Stomach (tissue), 9 donors: ENCODE measurements around the gene CAPRIN1. TPM values are rescaled to one million over a fixed set of nuclear protein-coding genes. Genes with fewer than 3 reads are reported as not detected.

Experiments
- DNase-seq, 2 donors: peaks; one replicate each; pipeline versions ENCODE4 v3.0.0 to v3.0.0-alpha.2; 2013 to 2019
- H3K27ac ChIP-seq, 5 donors: fragments of 200-600 bp in 4 of 5; sonication (generic) in 4 of 5; one replicate each; pipeline ENCODE4 v1.5.1; 2013 to 2019; ENCODE audit warnings: mild to moderate bottlenecking in 1 of 5, moderate library complexity in 1 of 5
- H3K27me3 ChIP-seq, 3 donors: fragments of 200-600 bp; sonication (generic); one replicate each; pipeline ENCODE4 v1.5.1; 2017 to 2019; ENCODE audit warnings: mixed run types in 1 of 3
- H3K36me3 ChIP-seq, 4 donors: fragments of 200-600 bp; sonication (generic); 1 replicate in 3 of 4; 2 replicates in 1 of 4; pipeline ENCODE4 v1.5.1; 2016 to 2019
- H3K4me1 ChIP-seq, 4 donors: fragments of 200-600 bp; sonication (generic); one replicate each; pipeline ENCODE4 v1.5.1; 2016 to 2019
- H3K4me3 ChIP-seq, 4 donors: fragments of 200-600 bp; sonication (generic) in 3 of 4; one replicate each; pipeline ENCODE4 v1.5.1; 2016 to 2019; ENCODE audit warnings: mild to moderate bottlenecking in 1 of 4
- H3K9me3 ChIP-seq, 4 donors: fragments of 200-600 bp; sonication (generic); one replicate each; pipeline ENCODE4 v1.5.1; 2016 to 2019
- CTCF ChIP-seq, 7 experiments: fragments of 450-650 bp in 4 of 7; fragments of 200-600 bp in 3 of 7; sonication (generic) in 3 of 7; IDR thresholded peaks; one replicate each; pipeline ENCODE4 v1.5.1; 2016 to 2019; ENCODE audit warnings: antibody characterized with exemption in 7 of 7, control low read depth in 2 of 7, mild to moderate bottlenecking in 1 of 7
- EP300 ChIP-seq: sonication (generic); formaldehyde crosslinking; IDR thresholded peaks from one replicate; pipeline ENCODE4 v1.6.1; 2017; ENCODE audit warnings: antibody characterized with exemption
- POLR2A ChIP-seq, 4 donors: fragments of 450-650 bp; IDR thresholded peaks; one replicate each; pipeline ENCODE4 v1.6.1; 2016; ENCODE audit warnings: antibody characterized with exemption in 4 of 4, control low read depth in 2 of 4, mild to moderate bottlenecking in 1 of 4, moderate library complexity in 1 of 4
- POLR2AphosphoS5 ChIP-seq, 3 donors: sonication (generic); formaldehyde crosslinking; IDR thresholded peaks; one replicate each; pipeline ENCODE4 v1.6.1; 2016; ENCODE audit warnings: antibody characterized with exemption in 3 of 3
- WGBS, 5 donors: extraction: QIAGEN DNeasy Blood & Tissue Kit in 3 of 5; methylation state at CpG; one replicate each; pipeline versions ENCODE4 v1.1.5 to v1.1.7; 2013 to 2018; 5-methylcytosine and 5-hydroxymethylcytosine counted together
- intact Hi-C: fragments of 100-400 bp; cut with DNase I; formaldehyde crosslinking; loops from one replicate; pipeline ENCODE4 v1.15.1; 2023; ENCODE audit warnings: low total_unique reads
- polyA plus RNA-seq, 3 donors: library from polyadenylated mRNA; stranded (reverse); fragments of 200-250 nt; gene quantifications; one replicate each; pipeline ENCODE4 v1.2.3, GENCODE V29; 2013
- total RNA-seq, 5 donors: library from RNA; depleted of rRNA; stranded (reverse); fragments of >200 nt; gene quantifications; one replicate each; pipeline versions ENCODE4 v1.1.0 to v1.2.3, GENCODE V29; 2014 to 2016
- donor health status: healthy with polysubstance abuse.
- donor health status: Bipolar disorder and iron deficiency.
- donor health status: healthy.

The CAPRIN1 gene
- total and polyA plus RNA-seq, 8 donors: 57.2 to 290 (median 101) TPM

GRCh38 chr11:34128824-34129223 lies 77.3 kb downstream of the CAPRIN1 start:
- Histone ChIP-seq H3K4me3 (no peak overlapping the region), H3K9me3 (no peaks in the 10 kb centered on the region), H3K27me3 (no peaks in the 10 kb centered on the region), H3K4me1 (no peaks in the 10 kb centered on the region), H3K36me3 (peaks cover 64 to 100% (median 97%) of the 10 kb centered on the region in 4 donors), H3K27ac (no peak overlapping the region)
- no peak for DNase-seq
- intact Hi-C loops: no loop called here
- TF ChIP-seq POLR2A (IDR thresholded peaks at IDR 0.05): no peak
- no peak for TF ChIP-seq POLR2AphosphoS5 (IDR thresholded peaks at IDR 0.05)
- TF ChIP-seq EP300: no peak
- no peak for TF ChIP-seq CTCF (IDR thresholded peaks at IDR 0.05)
- 92 to 100% (median 97%) methylated on average over 3 of the region's 3 CpGs for WGBS, 5 donors

- H3K9me3 ChIP-seq: no peaks in the 10 kb centered on the region
- intact Hi-C loops: no loop called here
- H3K27ac ChIP-seq: no peak overlapping the region
- DNase-seq: no peak
- peaks cover 69 to 100% (median 97%) of the 10 kb centered on the region in 4 donors for H3K36me3 ChIP-seq
- no peaks in the 10 kb centered on the region for H3K4me1 ChIP-seq
- TF ChIP-seq POLR2A (IDR thresholded peaks at IDR 0.05) (no peak), POLR2AphosphoS5 (IDR thresholded peaks at IDR 0.05) (no peak), CTCF (IDR thresholded peaks at IDR 0.05) (no peak), EP300 (no peak)
- no peak overlapping the region for H3K4me3 ChIP-seq
- WGBS, 5 donors: 92 to 96% (median 94%) methylated on average over 4 of the region's 4 CpGs
- H3K27me3 ChIP-seq: no peaks in the 10 kb centered on the region
Observed at GRCh38 chr11:34132261-34132965, 80.9 kb downstream of the CAPRIN1 start.

DNA sequence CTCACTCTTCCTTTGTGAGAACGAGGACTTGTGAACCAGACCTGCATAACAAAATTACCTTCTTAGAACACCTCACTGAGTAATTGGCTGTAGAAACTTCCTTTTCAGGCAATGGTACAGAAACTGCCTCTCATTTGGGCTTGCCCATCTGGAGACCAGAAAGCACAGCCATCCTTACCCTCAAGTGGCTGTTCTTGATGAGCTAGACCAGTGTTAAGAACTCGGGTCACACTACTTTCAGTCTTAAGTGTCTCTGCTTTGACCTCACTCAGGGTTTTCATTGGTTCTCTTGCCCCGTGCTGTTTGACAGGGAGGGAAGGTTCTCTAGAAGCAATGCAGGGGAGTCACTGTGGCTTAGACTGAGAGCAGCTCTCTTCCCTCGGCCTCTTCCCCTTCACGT lies 83.2 kb downstream of the CAPRIN1 start:
- no peak for TF ChIP-seq CTCF (IDR thresholded peaks at IDR 0.05)
- TF ChIP-seq EP300: no peak
- no peak for TF ChIP-seq POLR2AphosphoS5 (IDR thresholded peaks at IDR 0.05)
- no peak for TF ChIP-seq POLR2A (IDR thresholded peaks at IDR 0.05)
- WGBS, 5 donors: 84 to 96% (median 88%) methylated on average over 5 of the region's 5 CpGs
- no peak overlapping the region for H3K27ac ChIP-seq
- H3K36me3 ChIP-seq: peaks cover 79 to 100% (median 99%) of the 10 kb centered on the region in 4 donors
- H3K9me3 ChIP-seq: no peaks in the 10 kb centered on the region
- no peaks in the 10 kb centered on the region for H3K4me1 ChIP-seq
- DNase-seq: no peak
- no peak overlapping the region for H3K4me3 ChIP-seq
- no peaks in the 10 kb centered on the region for H3K27me3 ChIP-seq
- intact Hi-C loops: no loop called here

DNA sequence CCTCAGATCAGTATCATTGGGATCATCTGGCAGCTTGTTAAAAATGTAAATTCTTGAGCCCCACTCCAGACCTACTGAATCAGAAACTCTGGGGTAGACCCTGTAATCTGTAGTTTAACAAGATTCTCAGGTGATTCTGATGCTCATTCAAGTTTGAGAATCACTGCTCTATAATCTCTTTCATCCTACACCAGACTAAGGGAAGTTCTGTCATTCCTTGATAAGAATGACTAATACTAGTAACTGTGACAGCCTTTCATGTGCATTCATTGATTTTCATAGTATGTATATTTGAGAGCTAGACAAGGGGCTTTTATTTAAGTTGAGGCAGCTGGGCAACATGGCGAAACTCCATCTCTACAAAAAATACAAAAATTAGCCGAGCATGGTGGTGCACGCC lies 83.9 kb downstream of the CAPRIN1 start:
- no peak for TF ChIP-seq EP300
- no peak for TF ChIP-seq POLR2A (IDR thresholded peaks at IDR 0.05)
- no peak for TF ChIP-seq CTCF (IDR thresholded peaks at IDR 0.05)
- no peak for TF ChIP-seq POLR2AphosphoS5 (IDR thresholded peaks at IDR 0.05)
- no peak overlapping the region for H3K4me3 ChIP-seq
- no peaks in the 10 kb centered on the region for H3K27me3 ChIP-seq
- no peak for DNase-seq
- peaks cover 84 to 100% (median 100%) of the 10 kb centered on the region in 4 donors for H3K36me3 ChIP-seq
- WGBS, 5 donors: 94 to 98% (median 97%) methylated on average over 3 of the region's 3 CpGs
- no peaks in the 10 kb centered on the region for H3K9me3 ChIP-seq
- intact Hi-C loops: no loop called here
- no peaks in the 10 kb centered on the region for H3K4me1 ChIP-seq
- H3K27ac ChIP-seq: no peak overlapping the region
